Measurements from ENCODE around the gene KCNIP4.

DNA sequence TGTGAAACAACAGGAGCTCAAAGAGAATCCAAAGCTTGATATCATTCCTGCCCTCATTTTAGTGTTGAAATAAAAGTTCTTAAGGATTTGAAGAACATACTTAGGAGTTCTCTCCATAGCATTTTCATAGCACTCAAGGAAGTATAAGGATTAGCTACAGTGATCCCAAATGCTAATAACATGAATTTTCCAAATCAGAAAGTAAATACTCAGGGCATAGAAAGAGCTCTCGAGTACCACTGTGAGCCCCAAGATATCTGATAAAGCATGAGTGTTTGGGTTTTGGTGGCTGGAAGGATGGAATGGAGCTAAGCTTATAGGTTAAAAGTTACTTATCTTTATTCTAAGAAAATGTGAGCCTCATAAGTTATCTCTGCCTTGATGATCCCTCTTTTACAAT is 584.9 kb downstream of the KCNIP4 start:
- TF ChIP-seq EZH2 (IDR thresholded peaks at IDR 0.05; ENCODE audit: insufficient read depth, poor library complexity, severe bottlenecking), result no peak
- TF ChIP-seq EZH2phosphoT487 (IDR thresholded peaks at IDR 0.05; ENCODE audit: insufficient read depth, low read depth), result no peak

Data from GM23248 (cell line).